BJ (cell line): ENCODE results near the gene BGN. TPM values are rescaled to one million over a fixed set of nuclear protein-coding genes. Genes with fewer than 3 reads are reported as not detected.

Source experiments
- CTCF ChIA-PET: fragments of 350-600 bp; formaldehyde crosslinking; extraction: SDS; loops from one replicate; lab custom pipeline; 2021; ENCODE audit warnings: antibody characterized with exemption, inconsistent platforms; lab: Yijun Ruan, JAX
- POLR2A ChIA-PET: fragments of 300-600 bp; sonication (Branson Sonifier 250); formaldehyde crosslinking; extraction: SDS; loops from one replicate; lab custom pipeline; 2021; ENCODE audit warnings: antibody characterized with exemption; lab: Charles Lee
- DNase-seq: peaks from one replicate; pipeline ENCODE4 v3.0.0-alpha.2; 2011; ENCODE audit warnings: low read depth
- H3K27me3 ChIP-seq: 2 replicates; pipeline ENCODE4 v1.6.0; 2011; ENCODE audit warnings: low read length; ENCODE audit not compliant: control insufficient read depth, insufficient read depth
- H3K36me3 ChIP-seq: 2 replicates; pipeline ENCODE4 v1.5.1; 2011; ENCODE audit warnings: low read length; ENCODE audit not compliant: control insufficient read depth, insufficient read depth
- H3K4me3 ChIP-seq: 2 replicates; pipeline ENCODE4 v1.5.1; 2011; ENCODE audit warnings: low read depth, mild to moderate bottlenecking, control low read depth, low read length
- polyA plus RNA-seq: library from polyadenylated mRNA; depleted of rRNA; stranded (reverse); fragments of >200 nt; gene quantifications from 2 replicates; pipeline ENCODE4 v1.2.3, GENCODE V29; 2011
- TF ChIP-seq, protein P1 (sequence below): IDR thresholded peaks from 2 replicates; pipeline ENCODE4 v1.5.1; 2011; ENCODE audit warnings: low read depth, mild to moderate bottlenecking, control low read depth, inconsistent platforms, low read length, moderate library complexity; ENCODE audit not compliant: insufficient read depth

BGN gene
- polyA plus RNA-seq, 1 experiment, result 487 TPM

DNA sequence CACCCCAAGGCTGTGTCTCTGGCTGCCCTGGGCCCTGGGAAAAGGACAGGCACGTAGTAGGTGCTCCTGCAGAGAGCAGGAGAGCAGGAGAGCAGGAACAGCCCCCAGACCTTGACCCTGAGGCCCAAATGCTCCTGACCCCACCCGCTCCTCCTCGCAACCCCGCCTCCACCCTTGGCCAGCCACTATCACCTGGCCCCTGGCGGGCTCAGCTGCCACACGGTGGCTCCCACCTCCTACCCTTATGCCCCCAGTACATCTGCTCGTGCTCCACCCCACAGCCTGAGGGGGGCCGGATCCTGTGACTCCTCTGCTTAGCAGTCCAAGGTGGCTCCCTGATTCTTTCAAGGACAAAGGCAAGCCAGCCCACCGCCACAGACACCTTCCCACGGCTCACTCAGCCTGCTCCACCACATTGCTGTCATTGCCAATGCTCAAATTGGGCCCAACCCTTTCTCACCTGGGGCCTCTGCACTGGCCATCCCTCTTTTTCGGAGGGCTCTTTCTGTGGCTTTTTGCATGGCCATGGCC, 19.0 kb upstream of the BGN start:
- no peak for DNase-seq
- H3K4me3 ChIP-seq, result no peak overlapping the region
- H3K36me3 ChIP-seq, result no peaks in the 10 kb centered on the region
- ChIA-PET CTCF (interaction anchor here (2.0 to 8.8 kb wide), 2 partner anchors 19 to 33 kb away, joined by 7 to 132 read pairs; partner anchors contain the start of gene BGN), POLR2A (no interaction called here)
- TF ChIP-seq, protein P1, sequence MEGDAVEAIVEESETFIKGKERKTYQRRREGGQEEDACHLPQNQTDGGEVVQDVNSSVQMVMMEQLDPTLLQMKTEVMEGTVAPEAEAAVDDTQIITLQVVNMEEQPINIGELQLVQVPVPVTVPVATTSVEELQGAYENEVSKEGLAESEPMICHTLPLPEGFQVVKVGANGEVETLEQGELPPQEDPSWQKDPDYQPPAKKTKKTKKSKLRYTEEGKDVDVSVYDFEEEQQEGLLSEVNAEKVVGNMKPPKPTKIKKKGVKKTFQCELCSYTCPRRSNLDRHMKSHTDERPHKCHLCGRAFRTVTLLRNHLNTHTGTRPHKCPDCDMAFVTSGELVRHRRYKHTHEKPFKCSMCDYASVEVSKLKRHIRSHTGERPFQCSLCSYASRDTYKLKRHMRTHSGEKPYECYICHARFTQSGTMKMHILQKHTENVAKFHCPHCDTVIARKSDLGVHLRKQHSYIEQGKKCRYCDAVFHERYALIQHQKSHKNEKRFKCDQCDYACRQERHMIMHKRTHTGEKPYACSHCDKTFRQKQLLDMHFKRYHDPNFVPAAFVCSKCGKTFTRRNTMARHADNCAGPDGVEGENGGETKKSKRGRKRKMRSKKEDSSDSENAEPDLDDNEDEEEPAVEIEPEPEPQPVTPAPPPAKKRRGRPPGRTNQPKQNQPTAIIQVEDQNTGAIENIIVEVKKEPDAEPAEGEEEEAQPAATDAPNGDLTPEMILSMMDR, result no peak
- H3K27me3 ChIP-seq, result no peaks in the 10 kb centered on the region

DNA sequence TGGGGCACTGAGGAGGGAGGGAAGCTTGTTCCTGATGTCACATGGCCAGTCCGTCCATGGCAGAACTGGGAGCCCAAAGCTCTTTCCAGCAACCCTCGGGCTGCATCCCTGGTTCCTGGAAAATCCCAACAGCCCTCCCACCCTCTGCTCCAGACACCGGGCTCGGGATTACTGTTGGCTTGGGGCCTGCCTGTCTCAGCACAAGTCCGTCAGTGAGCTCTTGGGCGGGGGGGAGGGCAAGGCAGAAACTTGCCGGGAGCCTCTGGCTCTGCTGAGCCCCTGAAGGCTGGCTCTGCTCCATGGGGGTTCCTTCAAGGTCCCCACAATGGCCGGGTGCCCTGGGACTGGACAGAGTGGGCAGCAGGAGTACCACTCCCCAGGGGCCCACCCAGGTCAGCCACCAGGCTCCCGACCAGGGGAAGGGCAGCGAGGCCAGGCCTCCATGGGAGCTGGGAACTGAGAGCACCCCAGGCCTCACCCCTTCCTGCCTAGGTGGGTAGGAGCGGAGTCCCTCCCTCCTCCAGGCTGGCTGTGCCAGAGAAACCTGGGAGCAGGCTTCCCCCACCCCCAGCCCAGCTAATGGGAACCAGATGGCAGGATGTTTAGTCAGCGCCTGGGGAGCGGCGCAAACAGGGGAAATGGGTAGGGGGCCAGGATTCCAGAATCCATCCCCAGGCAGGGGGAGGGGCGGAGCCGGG, 18.0 kb upstream of the BGN start:
- POLR2A ChIA-PET, result no interaction called here
- Histone ChIP-seq H3K27me3 (no peaks in the 10 kb centered on the region), H3K36me3 (no peaks in the 10 kb centered on the region), H3K4me3 (no peak overlapping the region)
- TF ChIP-seq, protein P1, result no peak
- CTCF ChIA-PET, result interaction anchor here (0.7 to 2.0 kb wide), 5 partner anchors 13 to 34 kb away, joined by 3 to 7 read pairs (median 3); partner anchors contain the start of gene BGN
- DNase-seq, result no peak

DNA sequence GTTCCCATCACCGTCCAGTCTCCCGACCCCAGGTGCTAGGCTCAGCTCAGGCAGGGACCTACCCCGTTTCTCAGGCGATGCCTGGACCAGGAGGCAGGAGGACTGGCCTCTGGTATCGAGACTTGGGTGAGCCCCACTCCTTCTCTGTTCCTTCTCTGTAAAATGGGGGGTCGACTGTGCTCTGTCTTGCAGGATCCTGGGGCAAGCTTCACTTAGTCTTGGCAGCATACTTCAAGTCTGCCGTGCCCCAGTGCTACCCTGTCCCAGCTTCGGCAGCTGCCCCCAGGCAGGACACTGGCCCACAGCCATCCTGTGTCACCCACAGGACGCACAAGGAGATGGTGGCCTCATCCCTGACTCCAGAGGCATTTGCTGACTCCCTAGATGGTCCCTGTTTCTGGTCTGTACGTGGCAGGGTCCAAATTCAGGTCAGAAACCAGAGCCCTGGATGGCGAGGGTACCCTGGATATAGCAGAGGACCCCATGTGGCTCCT, 17.4 kb upstream of the BGN start:
- H3K27me3 ChIP-seq, result no peaks in the 10 kb centered on the region
- H3K36me3 ChIP-seq, result no peaks in the 10 kb centered on the region
- POLR2A ChIA-PET, result no interaction called here
- DNase-seq, result no peak
- no peak overlapping the region for H3K4me3 ChIP-seq
- TF ChIP-seq, protein P1, result no peak
- CTCF ChIA-PET, result interaction anchor here (0.7 to 2.0 kb wide), 5 partner anchors 12 to 33 kb away, joined by 3 to 7 read pairs (median 3); partner anchors contain the start of gene BGN

- TF ChIP-seq, protein P1, result no peak
- Histone ChIP-seq H3K4me3 (no peak overlapping the region), H3K27me3 (no peaks in the 10 kb centered on the region), H3K36me3 (no peaks in the 10 kb centered on the region)
- DNase-seq, result no peak
- CTCF ChIA-PET, result interaction anchor here (1.8 kb wide), 1 partner anchor 29 kb away, joined by 6 read pairs; no protein-coding TSS in a partner anchor
- POLR2A ChIA-PET, result no interaction called here
These were observed 16.9 kb upstream of the BGN start for GRCh38 chrX:153477901-153478300.

- ChIA-PET POLR2A (no interaction called here), CTCF (no interaction called here)
- no peak for DNase-seq
- Histone ChIP-seq H3K27me3 (no peaks in the 10 kb centered on the region), H3K4me3 (no peak overlapping the region), H3K36me3 (no peaks in the 10 kb centered on the region)
- TF ChIP-seq, protein P1, result no peak
These were observed 16.0 kb upstream of the BGN start for GRCh38 chrX:153478746-153479145.
